ENCODE results near the gene ZNF652. TPM values are rescaled to one million over a fixed set of nuclear protein-coding genes. Genes with fewer than 3 reads are reported as not detected.

Gene ZNF652
- total RNA-seq, 1 donor from 2014 or later = 26.8 TPM

GRCh38 chr17:49258394-49258793 is 103.7 kb downstream of the ZNF652 start:
- H3K9me3 Mint-ChIP-seq (ENCODE audit: unreplicated experiment) = no peaks in the 10 kb centered on the region
- no peak overlapping the region for H3K27ac ChIP-seq (ENCODE audit: low read depth, low read length)
- H3K36me3 ChIP-seq (ENCODE audit: insufficient read depth, low read length) = no peaks in the 10 kb centered on the region
- H3K9me3 ChIP-seq (ENCODE audit: insufficient read depth, low read depth, low read length) = no peaks in the 10 kb centered on the region
- H3K79me2 ChIP-seq (ENCODE audit: insufficient read depth, low read length) = no peaks in the 10 kb centered on the region
- no peak overlapping the region for H2AFZ ChIP-seq (ENCODE audit: low read depth, low read length)
- no peak overlapping the region for H3K4me3 Mint-ChIP-seq (ENCODE audit: unreplicated experiment)
- H3K4me1 Mint-ChIP-seq (ENCODE audit: low read depth, unreplicated experiment) = peaks cover 2% of the 10 kb centered on the region
- H3K27me3 Mint-ChIP-seq (ENCODE audit: low read depth, unreplicated experiment) = peaks cover 1% of the 10 kb centered on the region
- no peak for DNase-seq (ENCODE audit: low read depth)
- H3K27me3 ChIP-seq (ENCODE audit: insufficient read depth, low read length) = no peaks in the 10 kb centered on the region
- no peak overlapping the region for H3K9ac ChIP-seq (ENCODE audit: low read length)
- H3K36me3 Mint-ChIP-seq (ENCODE audit: low read depth, unreplicated experiment) = no peaks in the 10 kb centered on the region
- no peak overlapping the region for H3K4me2 ChIP-seq (ENCODE audit: low read length)
- no peak for FAIRE-seq
- peaks cover 18% of the 10 kb centered on the region for H3K4me1 ChIP-seq (ENCODE audit: insufficient read depth, low read length)
- H3K4me3 ChIP-seq (ENCODE audit: insufficient read depth, low read depth, low read length) = no peak overlapping the region
- H3K27ac Mint-ChIP-seq (ENCODE audit: unreplicated experiment) = no peak overlapping the region
- H4K20me1 ChIP-seq (ENCODE audit: insufficient read depth, low read length) = no peaks in the 10 kb centered on the region
- TF ChIP-seq, protein P1, sequence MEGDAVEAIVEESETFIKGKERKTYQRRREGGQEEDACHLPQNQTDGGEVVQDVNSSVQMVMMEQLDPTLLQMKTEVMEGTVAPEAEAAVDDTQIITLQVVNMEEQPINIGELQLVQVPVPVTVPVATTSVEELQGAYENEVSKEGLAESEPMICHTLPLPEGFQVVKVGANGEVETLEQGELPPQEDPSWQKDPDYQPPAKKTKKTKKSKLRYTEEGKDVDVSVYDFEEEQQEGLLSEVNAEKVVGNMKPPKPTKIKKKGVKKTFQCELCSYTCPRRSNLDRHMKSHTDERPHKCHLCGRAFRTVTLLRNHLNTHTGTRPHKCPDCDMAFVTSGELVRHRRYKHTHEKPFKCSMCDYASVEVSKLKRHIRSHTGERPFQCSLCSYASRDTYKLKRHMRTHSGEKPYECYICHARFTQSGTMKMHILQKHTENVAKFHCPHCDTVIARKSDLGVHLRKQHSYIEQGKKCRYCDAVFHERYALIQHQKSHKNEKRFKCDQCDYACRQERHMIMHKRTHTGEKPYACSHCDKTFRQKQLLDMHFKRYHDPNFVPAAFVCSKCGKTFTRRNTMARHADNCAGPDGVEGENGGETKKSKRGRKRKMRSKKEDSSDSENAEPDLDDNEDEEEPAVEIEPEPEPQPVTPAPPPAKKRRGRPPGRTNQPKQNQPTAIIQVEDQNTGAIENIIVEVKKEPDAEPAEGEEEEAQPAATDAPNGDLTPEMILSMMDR (IDR thresholded peaks at IDR 0.05; ENCODE audit: insufficient read depth, low read depth, low read length) = no peak
- no peak for TF ChIP-seq EZH2 (IDR thresholded peaks at IDR 0.05; ENCODE audit: insufficient read depth, low read length)

GRCh38 chr17:49255125-49255524 is 106.9 kb downstream of the ZNF652 start:
- Histone ChIP-seq H3K4me3 (ENCODE audit: insufficient read depth, low read depth, low read length) (no peak overlapping the region), H4K20me1 (ENCODE audit: insufficient read depth, low read length) (no peaks in the 10 kb centered on the region), H3K4me2 (ENCODE audit: low read length) (no peak overlapping the region), H3K27ac (ENCODE audit: low read depth, low read length) (no peak overlapping the region), H3K4me1 (ENCODE audit: insufficient read depth, low read length) (peaks cover 7% of the 10 kb centered on the region), H3K9me3 (ENCODE audit: insufficient read depth, low read depth, low read length) (no peaks in the 10 kb centered on the region), H3K27me3 (ENCODE audit: insufficient read depth, low read length) (no peaks in the 10 kb centered on the region), H3K36me3 (ENCODE audit: insufficient read depth, low read length) (no peaks in the 10 kb centered on the region), H2AFZ (ENCODE audit: low read depth, low read length) (no peak overlapping the region), H3K79me2 (ENCODE audit: insufficient read depth, low read length) (no peaks in the 10 kb centered on the region), H3K9ac (ENCODE audit: low read length) (no peak overlapping the region)
- no peaks in the 10 kb centered on the region for H3K9me3 Mint-ChIP-seq (ENCODE audit: unreplicated experiment)
- H3K4me1 Mint-ChIP-seq (ENCODE audit: low read depth, unreplicated experiment) = no peaks in the 10 kb centered on the region
- no peak for FAIRE-seq
- H3K27me3 Mint-ChIP-seq (ENCODE audit: low read depth, unreplicated experiment) = peaks cover 9% of the 10 kb centered on the region
- no peak for TF ChIP-seq EZH2 (IDR thresholded peaks at IDR 0.05; ENCODE audit: insufficient read depth, low read length)
- TF ChIP-seq, protein P1 (IDR thresholded peaks at IDR 0.05; ENCODE audit: insufficient read depth, low read depth, low read length) = no peak
- H3K36me3 Mint-ChIP-seq (ENCODE audit: low read depth, unreplicated experiment) = no peaks in the 10 kb centered on the region
- no peak overlapping the region for H3K27ac Mint-ChIP-seq (ENCODE audit: unreplicated experiment)
- H3K4me3 Mint-ChIP-seq (ENCODE audit: unreplicated experiment) = no peak overlapping the region
- no peak for DNase-seq (ENCODE audit: low read depth)

GRCh38 chr17:49254066-49254465 is 108.0 kb downstream of the ZNF652 start:
- no peak overlapping the region for H2AFZ ChIP-seq (ENCODE audit: low read depth, low read length)
- no peaks in the 10 kb centered on the region for H3K36me3 ChIP-seq (ENCODE audit: insufficient read depth, low read length)
- Mint-ChIP-seq H3K9me3 (ENCODE audit: unreplicated experiment) (no peaks in the 10 kb centered on the region), H3K4me3 (ENCODE audit: unreplicated experiment) (no peak overlapping the region), H3K27me3 (ENCODE audit: low read depth, unreplicated experiment) (peaks cover 16% of the 10 kb centered on the region), H3K4me1 (ENCODE audit: low read depth, unreplicated experiment) (no peaks in the 10 kb centered on the region), H3K36me3 (ENCODE audit: low read depth, unreplicated experiment) (no peaks in the 10 kb centered on the region), H3K27ac (ENCODE audit: unreplicated experiment) (no peak overlapping the region)
- H4K20me1 ChIP-seq (ENCODE audit: insufficient read depth, low read length) = no peaks in the 10 kb centered on the region
- no peak overlapping the region for H3K27ac ChIP-seq (ENCODE audit: low read depth, low read length)
- TF ChIP-seq, protein P1 (IDR thresholded peaks at IDR 0.05; ENCODE audit: insufficient read depth, low read depth, low read length) = no peak
- TF ChIP-seq EZH2 (IDR thresholded peaks at IDR 0.05; ENCODE audit: insufficient read depth, low read length) = no peak
- H3K4me3 ChIP-seq (ENCODE audit: insufficient read depth, low read depth, low read length) = no peak overlapping the region
- FAIRE-seq (no peak), DNase-seq (ENCODE audit: low read depth) (no peak)
- H3K9me3 ChIP-seq (ENCODE audit: insufficient read depth, low read depth, low read length) = no peaks in the 10 kb centered on the region
- H3K4me2 ChIP-seq (ENCODE audit: low read length) = no peak overlapping the region
- no peaks in the 10 kb centered on the region for H3K79me2 ChIP-seq (ENCODE audit: insufficient read depth, low read length)
- H3K4me1 ChIP-seq (ENCODE audit: insufficient read depth, low read length) = no peaks in the 10 kb centered on the region
- no peak overlapping the region for H3K9ac ChIP-seq (ENCODE audit: low read length)
- H3K27me3 ChIP-seq (ENCODE audit: insufficient read depth, low read length) = no peaks in the 10 kb centered on the region

All from astrocyte (in vitro differentiated cells and primary cell).